ENCODE measurements around the gene GLP2R. TPM values are rescaled to one million over a fixed set of nuclear protein-coding genes. Genes with fewer than 3 reads are reported as not detected.

GLP2R gene
- total and polyA plus RNA-seq, 2 of the 8 experiments (the other 6 are each of a cell fraction or from before 2014, with no cell fraction given): not detected

GRCh38 chr17:9935408-9935807 is 109.7 kb downstream of the GLP2R start:
- no peak overlapping the region for H2AFZ ChIP-seq (ENCODE audit: low read length)
- FAIRE-seq: no peak
- TF ChIP-seq POU5F1 (IDR thresholded peaks at IDR 0.05; ENCODE audit: low read depth, low read length): no peak
- no peak for TF ChIP-seq KDM1A (IDR thresholded peaks at IDR 0.05; ENCODE audit: borderline replicate concordance, low read length)
- no peak for TF ChIP-seq YY1 (IDR thresholded peaks at IDR 0.05; ENCODE audit: low read depth, low read length)
- TF ChIP-seq POLR2A (IDR thresholded peaks at IDR 0.05; ENCODE audit: control extremely low read depth in 1 of 2, low read depth in 2 of 2, low read length in 2 of 2): no peak
- no peak for TF ChIP-seq HDAC6 (IDR thresholded peaks at IDR 0.05; ENCODE audit: low read depth, low read length)
- no peak for TF ChIP-seq FOSL1 (IDR thresholded peaks at IDR 0.05; ENCODE audit: insufficient read depth, low read depth, low read length)
- no peak for TF ChIP-seq MAFK (IDR thresholded peaks at IDR 0.05; ENCODE audit: low read depth, low read length)
- TF ChIP-seq NRF1 (IDR thresholded peaks at IDR 0.05; ENCODE audit: low read depth, low read length): no peak
- no peak for TF ChIP-seq NANOG (IDR thresholded peaks at IDR 0.05; ENCODE audit: insufficient read depth, low read depth, low read length, poor library complexity, severe bottlenecking)
- no peak for TF ChIP-seq EZH2 (IDR thresholded peaks at IDR 0.05; ENCODE audit: low read depth, low read length, severe bottlenecking)
- no peak for TF ChIP-seq CTCF (IDR thresholded peaks at IDR 0.05; ENCODE audit: control extremely low read depth in 1 of 3, insufficient read depth in 1 of 3, low read depth in 1 of 3, low read length in 3 of 3)
- TF ChIP-seq CHD2 (IDR thresholded peaks at IDR 0.05; ENCODE audit: low read length): no peak
- TF ChIP-seq BCL11A (IDR thresholded peaks at IDR 0.05; ENCODE audit: low read depth in 2 of 2, low read length in 2 of 2): no peak

More at GRCh38 chr17:9935408-9935807, 109.7 kb downstream of the GLP2R start:
- Histone ChIP-seq H4K20me1 (replicated peaks in 1 of 2; ENCODE audit: control insufficient read depth in 1 of 2, insufficient read depth in 2 of 2, low read length in 2 of 2) (no peaks in the 10 kb centered on the region), H3K4me1 (replicated peaks in 1 of 4; ENCODE audit: control insufficient read depth in 3 of 4, insufficient read depth in 4 of 4, low read length in 3 of 4) (peaks cover 0 to 5% (median 0%) of the 10 kb centered on the region in 4 experiments; a peak in 2 of 7 replicates), H3K79me2 (ENCODE audit: control insufficient read depth in 1 of 2, insufficient read depth in 2 of 2, low read length in 2 of 2) (no peaks in the 10 kb centered on the region), H3K56ac (replicated peaks; ENCODE audit: insufficient read length, low read depth, low read length) (no peak overlapping the region), H4K91ac (replicated peaks; ENCODE audit: insufficient read length, low read length) (no peak overlapping the region), H3K36me3 (ENCODE audit: control insufficient read depth in 2 of 4, insufficient read depth in 4 of 4, low read length in 3 of 4) (no peaks in the 10 kb centered on the region), H3K4me2 (ENCODE audit: insufficient read depth in 1 of 2, low read depth in 2 of 2, low read length in 2 of 2) (no peak overlapping the region), H4K8ac (ENCODE audit: extremely low read depth, insufficient read depth, low read length) (no peak overlapping the region), H3K9ac (replicated peaks in 1 of 4; ENCODE audit: extremely low read depth in 1 of 4, low read depth in 3 of 4, low read length in 3 of 4) (no peak overlapping the region), H2BK120ac (replicated peaks; ENCODE audit: low read depth, low read length) (no peak overlapping the region), H3K4me3 (ENCODE audit: extremely low read depth in 1 of 4, insufficient read depth in 2 of 4, low read depth in 3 of 4, low read length in 4 of 4) (no peak overlapping the region), H4K5ac (ENCODE audit: insufficient read length, low read depth, low read length) (no peak overlapping the region), H2BK5ac (ENCODE audit: low read depth, low read length) (no peak overlapping the region), H3K23ac (ENCODE audit: insufficient read length) (no peak overlapping the region), H3K79me1 (ENCODE audit: low read depth, low read length) (no peaks in the 10 kb centered on the region), H3K4ac (replicated peaks; ENCODE audit: insufficient read length, low read depth, low read length) (no peak overlapping the region), H3K27me3 (replicated peaks in 1 of 4; ENCODE audit: control insufficient read depth in 3 of 4, extremely low read depth in 1 of 4, insufficient read depth in 3 of 4, low read length in 3 of 4) (no peaks in the 10 kb centered on the region), H3K14ac (ENCODE audit: insufficient read length) (no peak overlapping the region), H3K9me3 (ENCODE audit: insufficient read depth in 2 of 2, low read depth in 1 of 2, low read length in 1 of 2) (peaks cover 0 to 3% of the 10 kb centered on the region in 2 experiments; a peak in 2 of 4 replicates), H2BK12ac (ENCODE audit: low read depth, low read length) (no peak overlapping the region), H2AK5ac (ENCODE audit: low read depth, low read length) (no peak overlapping the region), H2BK15ac (ENCODE audit: low read length) (no peak overlapping the region), H3K23me2 (ENCODE audit: low read depth, low read length) (no peaks in the 10 kb centered on the region), H3K27ac (ENCODE audit: low read depth, low read length) (no peak overlapping the region), H2BK20ac (ENCODE audit: low read length) (no peak overlapping the region), H3K18ac (ENCODE audit: extremely low read depth, low read length) (no peak overlapping the region)
- ChIA-PET CTCF (ENCODE audit: partially characterized antibody) (interaction anchor here (1.3 to 2.9 kb wide), 6 partner anchors 9 to 681 kb away, joined by 4 to 19 read pairs (median 6); no protein-coding TSS in a partner anchor), POLR2A (ENCODE audit: partially characterized antibody) (no interaction called here)
- DNase-seq (ENCODE audit: low read depth in 1 of 2, low spot score in 2 of 2): no peak
- 84% methylated on average over 6 of the region's 6 CpGs; no CpG with 5 or more reads in 1 of the 2 experiments for WGBS, 2 experiments (ENCODE audit: extremely low coverage in 1 of 2, insufficient coverage in 1 of 2, insufficient read length in 1 of 2, insufficient replicate concordance in 2 of 2, low coverage in 1 of 2, low lambda C conversion rate in 2 of 2, missing lambda C conversion rate in 1 of 2)

Measured in H1 (cell line).